GM19455 (cell line): ENCODE measurements around the gene PDE4D.
A peak's percentile ranks its signal among the peaks of the same experiment; 100 is the strongest.
"Not testable (repeated sequence)": the region's sequence is repeated elsewhere in the genome, so short reads cannot be mapped to it uniquely, and the experiment has no call there.

ENCODE experiments used
- ATAC-seq: cut with Tn5 transposase; IDR thresholded peaks from one replicate; pipeline ENCODE4 v1.9.1; 2021; ENCODE audit not compliant: unreplicated experiment

The PDE4D gene

GRCh38 chr5:59769832-59770231, 123.7 kb downstream of the PDE4D start:
- ATAC-seq = no peak

GRCh38 chr5:59769041-59769360, 124.5 kb downstream of the PDE4D start:
- ATAC-seq = no peak

- peak; percentile 41 for ATAC-seq
Measured at GRCh38 chr5:59768152-59769040, 125.1 kb downstream of the PDE4D start.

GRCh38 chr5:59767681-59768151, 125.8 kb downstream of the PDE4D start:
- ATAC-seq = no peak

- ATAC-seq = no peak
Measured at GRCh38 chr5:59767211-59767605, 126.3 kb downstream of the PDE4D start.

GRCh38 chr5:59766427-59767210, 126.9 kb downstream of the PDE4D start:
- ATAC-seq = no peak

- ATAC-seq = no peak
Measured at GRCh38 chr5:59765446-59765845, 128.1 kb downstream of the PDE4D start.

GRCh38 chr5:59764361-59764760, 129.2 kb downstream of the PDE4D start:
- no peak for ATAC-seq

GRCh38 chr5:59763541-59763940, 130.0 kb downstream of the PDE4D start:
- no peak for ATAC-seq

- not testable (repeated sequence) for ATAC-seq
Measured at GRCh38 chr5:59762232-59762631, 131.3 kb downstream of the PDE4D start.

- no peak for ATAC-seq
Measured at GRCh38 chr5:59760785-59761348, 132.7 kb downstream of the PDE4D start.

GRCh38 chr5:59759600-59760351, 133.8 kb downstream of the PDE4D start:
- ATAC-seq = no peak

- ATAC-seq = no peak
Measured at GRCh38 chr5:59758566-59758965, 135.0 kb downstream of the PDE4D start.

- no peak for ATAC-seq
Measured at GRCh38 chr5:59757442-59757841, 136.1 kb downstream of the PDE4D start.

- no peak for ATAC-seq
Measured at GRCh38 chr5:59756373-59757035, 137.0 kb downstream of the PDE4D start.

- ATAC-seq = no peak
Measured at GRCh38 chr5:59755476-59755875, 138.1 kb downstream of the PDE4D start.

- no peak for ATAC-seq
Measured at GRCh38 chr5:59753599-59753998, 139.9 kb downstream of the PDE4D start.

GRCh38 chr5:59749782-59750520, 143.6 kb downstream of the PDE4D start:
- ATAC-seq = no peak

- not testable (repeated sequence) for ATAC-seq
Measured at GRCh38 chr5:59748036-59748663, 145.4 kb downstream of the PDE4D start.
